ENCODE data around the gene EMC10.

Gene EMC10

DNA sequence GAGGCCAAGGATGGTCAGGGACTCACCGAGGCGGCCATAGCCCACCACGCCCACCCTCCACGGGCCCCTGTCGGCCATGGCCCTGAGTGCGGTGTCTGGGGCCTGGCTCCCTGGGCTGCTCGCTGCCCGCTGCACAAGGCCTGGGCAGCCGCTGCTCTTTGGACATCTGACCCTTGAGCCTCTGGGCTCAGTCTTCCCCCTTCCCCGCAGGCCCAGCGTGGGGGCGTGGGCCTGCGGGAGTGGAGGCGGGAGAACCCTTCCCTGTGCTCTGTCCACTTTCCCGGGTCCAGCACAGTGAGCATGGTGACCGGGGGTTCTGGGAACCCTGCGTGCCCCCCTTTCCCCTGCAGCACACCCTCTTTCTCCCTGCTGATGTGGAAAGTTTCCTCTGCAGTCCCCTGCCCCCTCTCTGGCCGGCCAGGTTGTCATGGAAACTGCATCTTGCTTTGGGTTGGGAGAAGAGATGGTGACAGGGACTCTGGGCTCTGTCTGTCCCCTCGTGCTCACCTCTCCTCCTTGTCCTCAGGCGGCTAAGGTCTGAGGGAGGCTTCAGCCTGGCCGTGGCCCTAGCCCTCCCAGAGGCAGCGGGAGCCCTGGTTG is 37.5 kb downstream of the EMC10 start, which contains the start of gene ASPDH:
Gene ASPDH, minus strand, starts transcription at position 168 of the 600 bp plus-strand sequence. Its CDS starts 90 bp downstream, at position 78.
- Histone ChIP-seq H3K9me3 (ENCODE audit: control insufficient read depth, insufficient read depth, low read depth, low read length) (no peaks in the 10 kb centered on the region), H3K36me3 (ENCODE audit: control insufficient read depth in 2 of 2, insufficient read depth in 1 of 2, low read length in 2 of 2) (peaks cover 0 to 7% of the 10 kb centered on the region in 2 experiments; a peak in 1 of 3 replicates), H3K4me1 (ENCODE audit: control insufficient read depth, insufficient read depth, low read length) (peaks cover 5% of the 10 kb centered on the region), H3K4me3 (ENCODE audit: low read depth, low read length) (no peak within 1 kb of the TSS), H3K27ac (ENCODE audit: extremely low read depth, low read depth, low read length) (no peak within 1 kb of the TSS)
- CTCF ChIA-PET: interaction anchor here (2.6 kb wide), 1 partner anchor 24 kb away, joined by 11 read pairs; no protein-coding TSS in a partner anchor
- POLR2A ChIA-PET: no interaction called here
- TF ChIP-seq ZNF302 (tag by site-specific recombination; IDR thresholded peaks at IDR 0.05; ENCODE audit: low read depth) (no peak), KLF9 (tag by site-specific recombination; IDR thresholded peaks at IDR 0.05; ENCODE audit: low read depth) (peak; percentile 44; the same call in 1 of the 2 replicates)

DNA sequence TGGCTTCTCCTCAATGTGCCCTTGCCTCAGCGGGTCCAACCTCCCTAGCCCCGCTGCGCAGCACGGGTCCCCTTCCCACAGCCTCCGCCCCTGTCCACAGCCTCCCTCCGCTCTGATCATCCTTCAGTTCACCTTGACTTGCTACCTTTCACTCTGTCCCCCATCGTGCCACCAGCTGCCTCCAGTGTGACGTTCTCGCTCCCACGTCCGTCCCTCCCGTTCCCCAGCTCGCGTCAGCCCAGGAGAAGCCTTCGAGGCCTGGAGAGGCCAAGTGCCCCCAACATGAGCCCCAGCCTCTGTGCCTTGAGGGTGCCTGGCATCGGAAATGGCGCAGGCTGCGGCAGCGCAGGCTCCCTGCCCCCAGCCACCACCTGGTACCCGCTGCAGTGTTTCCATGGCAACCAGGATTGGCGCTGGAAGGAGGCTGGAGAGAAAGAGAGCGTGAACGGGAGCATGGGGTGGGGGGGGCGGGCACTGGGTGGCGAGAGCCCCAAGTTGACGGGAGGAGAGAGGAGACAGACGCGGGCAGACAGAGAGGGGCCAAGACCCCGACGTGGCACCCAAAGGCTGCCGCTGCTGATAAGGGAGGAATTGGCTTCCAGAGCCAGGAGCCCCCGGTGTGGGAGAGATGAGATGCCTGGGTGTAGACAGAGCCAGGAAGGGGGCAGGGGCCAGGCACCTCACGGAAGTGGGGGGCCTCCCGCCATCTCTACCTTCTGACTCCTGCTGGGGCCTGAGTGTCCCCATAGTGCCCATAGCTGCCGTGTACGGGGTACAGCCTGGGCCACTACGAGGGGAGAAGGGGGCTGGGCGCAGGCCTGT is 38.2 kb downstream of the EMC10 start:
- peaks cover 5% of the 10 kb centered on the region for H3K4me1 ChIP-seq (ENCODE audit: control insufficient read depth, insufficient read depth, low read length)
- no peaks in the 10 kb centered on the region for H3K9me3 ChIP-seq (ENCODE audit: control insufficient read depth, insufficient read depth, low read depth, low read length)
- POLR2A ChIA-PET: no interaction called here
- peaks cover 0 to 9% of the 10 kb centered on the region in 2 experiments; a peak in 1 of 3 replicates for H3K36me3 ChIP-seq (ENCODE audit: control insufficient read depth in 2 of 2, insufficient read depth in 1 of 2, low read length in 2 of 2)
- no peak overlapping the region for H3K27ac ChIP-seq (ENCODE audit: extremely low read depth, low read depth, low read length)
- TF ChIP-seq KLF9 (tag by site-specific recombination; IDR thresholded peaks at IDR 0.05; ENCODE audit: low read depth): no peak
- TF ChIP-seq, protein P1, sequence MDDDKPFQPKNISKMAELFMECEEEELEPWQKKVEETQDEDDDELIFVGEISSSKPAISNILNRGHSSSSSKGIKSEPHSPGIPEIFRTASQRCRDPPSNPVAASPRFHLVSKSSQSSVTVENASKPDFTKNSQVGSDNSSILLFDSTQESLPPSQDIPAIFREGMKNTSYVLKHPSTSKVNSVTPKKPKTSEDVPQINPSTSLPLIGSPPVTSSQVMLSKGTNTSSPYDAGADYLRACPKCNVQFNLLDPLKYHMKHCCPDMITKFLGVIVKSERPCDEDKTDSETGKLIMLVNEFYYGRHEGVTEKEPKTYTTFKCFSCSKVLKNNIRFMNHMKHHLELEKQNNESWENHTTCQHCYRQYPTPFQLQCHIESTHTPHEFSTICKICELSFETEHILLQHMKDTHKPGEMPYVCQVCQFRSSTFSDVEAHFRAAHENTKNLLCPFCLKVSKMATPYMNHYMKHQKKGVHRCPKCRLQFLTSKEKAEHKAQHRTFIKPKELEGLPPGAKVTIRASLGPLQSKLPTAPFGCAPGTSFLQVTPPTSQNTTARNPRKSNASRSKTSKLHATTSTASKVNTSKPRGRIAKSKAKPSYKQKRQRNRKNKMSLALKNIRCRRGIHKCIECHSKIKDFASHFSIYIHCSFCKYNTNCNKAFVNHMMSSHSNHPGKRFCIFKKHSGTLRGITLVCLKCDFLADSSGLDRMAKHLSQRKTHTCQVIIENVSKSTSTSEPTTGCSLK (tag by site-specific recombination; IDR thresholded peaks at IDR 0.05): no peak
- 0 out of 2 replicates have a peak, but pooled peaks have one; percentile 33 for TF ChIP-seq ZNF2 (tag by site-specific recombination; IDR thresholded peaks at IDR 0.05)
- TF ChIP-seq ZFP69B (tag by site-specific recombination; IDR thresholded peaks at IDR 0.05): no peak
- H3K4me3 ChIP-seq (ENCODE audit: low read depth, low read length): no peak overlapping the region
- CTCF ChIA-PET: no interaction called here

DNA sequence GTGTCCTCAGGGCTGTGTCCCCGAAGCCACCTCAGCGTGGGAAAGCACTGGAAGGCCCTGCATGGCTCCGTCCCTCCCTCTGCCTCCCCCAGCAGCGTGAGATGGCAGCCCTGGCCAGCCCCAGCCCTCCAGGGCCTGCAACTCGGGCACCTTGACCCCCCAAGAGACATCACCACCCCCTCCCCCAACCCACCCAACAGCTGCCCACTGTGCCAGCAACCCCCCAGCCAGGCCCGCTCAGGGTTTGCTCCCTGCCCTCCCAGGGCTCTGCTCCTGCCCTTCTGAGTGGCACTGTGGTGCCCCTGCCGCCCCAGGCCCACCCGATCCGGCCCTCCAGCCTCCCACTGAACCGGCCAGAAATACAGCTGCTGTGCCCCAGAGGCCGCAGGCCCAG is 38.9 kb downstream of the EMC10 start:
- ChIA-PET POLR2A (no interaction called here), CTCF (no interaction called here)
- H3K9me3 ChIP-seq (ENCODE audit: control insufficient read depth, insufficient read depth, low read depth, low read length): no peaks in the 10 kb centered on the region
- peaks cover 0 to 9% of the 10 kb centered on the region in 2 experiments; a peak in 1 of 3 replicates for H3K36me3 ChIP-seq (ENCODE audit: control insufficient read depth in 2 of 2, insufficient read depth in 1 of 2, low read length in 2 of 2)
- H3K4me1 ChIP-seq (ENCODE audit: control insufficient read depth, insufficient read depth, low read length): peaks cover 5% of the 10 kb centered on the region
- TF ChIP-seq ZNF223 (tag by site-specific recombination; IDR thresholded peaks at IDR 0.05) (no peak), YY2 (tag by site-specific recombination; IDR thresholded peaks at IDR 0.05) (no peak), ZNF157 (tag by site-specific recombination; IDR thresholded peaks at IDR 0.05) (no peak), ZBTB17 (tag by site-specific recombination; IDR thresholded peaks at IDR 0.05) (no peak), ZNF626 (tag by site-specific recombination; IDR thresholded peaks at IDR 0.05) (no peak), ZNF768 (tag by site-specific recombination; IDR thresholded peaks at IDR 0.05) (no peak), ZNF561 (tag by site-specific recombination; IDR thresholded peaks at IDR 0.05; ENCODE audit: borderline replicate concordance) (no peak)
- TF ChIP-seq, protein P2, sequence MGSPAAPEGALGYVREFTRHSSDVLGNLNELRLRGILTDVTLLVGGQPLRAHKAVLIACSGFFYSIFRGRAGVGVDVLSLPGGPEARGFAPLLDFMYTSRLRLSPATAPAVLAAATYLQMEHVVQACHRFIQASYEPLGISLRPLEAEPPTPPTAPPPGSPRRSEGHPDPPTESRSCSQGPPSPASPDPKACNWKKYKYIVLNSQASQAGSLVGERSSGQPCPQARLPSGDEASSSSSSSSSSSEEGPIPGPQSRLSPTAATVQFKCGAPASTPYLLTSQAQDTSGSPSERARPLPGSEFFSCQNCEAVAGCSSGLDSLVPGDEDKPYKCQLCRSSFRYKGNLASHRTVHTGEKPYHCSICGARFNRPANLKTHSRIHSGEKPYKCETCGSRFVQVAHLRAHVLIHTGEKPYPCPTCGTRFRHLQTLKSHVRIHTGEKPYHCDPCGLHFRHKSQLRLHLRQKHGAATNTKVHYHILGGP (tag by site-specific recombination; IDR thresholded peaks at IDR 0.05): no peak
- TF ChIP-seq, protein P3, sequence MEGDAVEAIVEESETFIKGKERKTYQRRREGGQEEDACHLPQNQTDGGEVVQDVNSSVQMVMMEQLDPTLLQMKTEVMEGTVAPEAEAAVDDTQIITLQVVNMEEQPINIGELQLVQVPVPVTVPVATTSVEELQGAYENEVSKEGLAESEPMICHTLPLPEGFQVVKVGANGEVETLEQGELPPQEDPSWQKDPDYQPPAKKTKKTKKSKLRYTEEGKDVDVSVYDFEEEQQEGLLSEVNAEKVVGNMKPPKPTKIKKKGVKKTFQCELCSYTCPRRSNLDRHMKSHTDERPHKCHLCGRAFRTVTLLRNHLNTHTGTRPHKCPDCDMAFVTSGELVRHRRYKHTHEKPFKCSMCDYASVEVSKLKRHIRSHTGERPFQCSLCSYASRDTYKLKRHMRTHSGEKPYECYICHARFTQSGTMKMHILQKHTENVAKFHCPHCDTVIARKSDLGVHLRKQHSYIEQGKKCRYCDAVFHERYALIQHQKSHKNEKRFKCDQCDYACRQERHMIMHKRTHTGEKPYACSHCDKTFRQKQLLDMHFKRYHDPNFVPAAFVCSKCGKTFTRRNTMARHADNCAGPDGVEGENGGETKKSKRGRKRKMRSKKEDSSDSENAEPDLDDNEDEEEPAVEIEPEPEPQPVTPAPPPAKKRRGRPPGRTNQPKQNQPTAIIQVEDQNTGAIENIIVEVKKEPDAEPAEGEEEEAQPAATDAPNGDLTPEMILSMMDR (tag by site-specific recombination; IDR thresholded peaks at IDR 0.05): no peak
- TF ChIP-seq, protein P4, sequence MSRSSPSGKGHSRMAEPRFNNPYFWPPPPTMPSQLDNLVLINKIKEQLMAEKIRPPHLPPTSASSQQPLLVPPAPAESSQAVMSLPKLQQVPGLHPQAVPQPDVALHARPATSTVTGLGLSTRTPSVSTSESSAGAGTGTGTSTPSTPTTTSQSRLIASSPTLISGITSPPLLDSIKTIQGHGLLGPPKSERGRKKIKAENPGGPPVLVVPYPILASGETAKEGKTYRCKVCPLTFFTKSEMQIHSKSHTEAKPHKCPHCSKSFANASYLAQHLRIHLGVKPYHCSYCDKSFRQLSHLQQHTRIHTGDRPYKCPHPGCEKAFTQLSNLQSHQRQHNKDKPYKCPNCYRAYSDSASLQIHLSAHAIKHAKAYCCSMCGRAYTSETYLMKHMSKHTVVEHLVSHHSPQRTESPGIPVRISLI (tag by site-specific recombination; IDR thresholded peaks at IDR 0.05): no peak
- no peak overlapping the region for H3K27ac ChIP-seq (ENCODE audit: extremely low read depth, low read depth, low read length)
- H3K4me3 ChIP-seq (ENCODE audit: low read depth, low read length): no peak overlapping the region

All from HEK293 (cell line).